ENCODE results near the gene CALML3. TPM values are rescaled to one million over a fixed set of nuclear protein-coding genes. Genes with fewer than 3 reads are reported as not detected.

CALML3 gene
- total and polyA plus RNA-seq, 10 of the 15 experiments (the other 5 are each of a cell fraction or from before 2014, with no cell fraction given), result not detected

DNA sequence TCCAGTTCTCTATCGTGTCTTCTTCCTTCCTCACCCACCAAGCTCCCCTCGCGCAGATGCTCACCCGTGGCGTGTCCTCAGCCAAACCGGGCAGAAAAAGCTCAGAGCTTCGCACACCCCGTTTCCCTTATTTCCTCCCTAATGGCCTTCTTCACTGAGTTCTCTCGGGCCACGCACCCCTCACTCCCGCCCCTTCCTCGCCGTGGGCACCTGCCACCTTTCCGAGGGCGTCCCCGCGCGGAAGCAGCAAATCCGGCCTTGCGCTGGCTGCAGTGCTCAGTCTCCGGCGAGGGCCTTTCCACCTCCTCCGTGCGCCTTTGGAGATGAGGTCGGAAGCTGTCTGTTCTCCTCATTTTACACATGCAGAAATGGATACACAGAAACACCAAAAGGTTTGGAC is 12.4 kb upstream of the CALML3 start:
- no peak overlapping the region for H3K4me2 ChIP-seq (ENCODE audit: control insufficient read depth, insufficient read depth)
- H3K36me3 ChIP-seq (ENCODE audit: control insufficient read depth in 2 of 2, insufficient read depth in 2 of 2, low read length in 1 of 2), result no peaks in the 10 kb centered on the region
- POLR2A ChIA-PET, result no interaction called here
- no peaks in the 10 kb centered on the region for H3K9me3 ChIP-seq (replicated peaks; ENCODE audit: control insufficient read depth, insufficient read depth, low read length)
- in situ Hi-C loops (cut with MboI), result no loop called here
- H4K20me1 ChIP-seq (ENCODE audit: control insufficient read depth, insufficient read depth), result no peaks in the 10 kb centered on the region
- no TSS peak for BruUV-seq (replicated peaks)
- WGBS (ENCODE audit: insufficient coverage, insufficient replicate concordance, low lambda C conversion rate, missing lambda C conversion rate), result 74% methylated on average over 25 of the region's 25 CpGs
- no peak overlapping the region for H3K9ac ChIP-seq (ENCODE audit: control insufficient read depth, insufficient read depth, low read length)
- peaks cover 2 to 4% of the 10 kb centered on the region in 2 experiments; a peak in 3 of 4 replicates for H3K27me3 ChIP-seq (replicated peaks in 1 of 2; ENCODE audit: control insufficient read depth in 2 of 2, insufficient read depth in 2 of 2, low read length in 1 of 2)
- no peaks in the 10 kb centered on the region for H3K4me1 ChIP-seq (ENCODE audit: control insufficient read depth, insufficient read depth, low read length)
- no peaks in the 10 kb centered on the region for H3K79me2 ChIP-seq (ENCODE audit: control insufficient read depth, insufficient read depth, low read length)
- no peak for DNase-seq (ENCODE audit: low read depth, low spot score)
- intact Hi-C loops (cut with micrococcal nuclease; ENCODE audit: unreplicated experiment), result no loop called here
- no peak overlapping the region for H3K27ac ChIP-seq (ENCODE audit: control insufficient read depth, insufficient read depth)
- CTCF ChIA-PET, result interaction anchor here (1.0 kb wide), 1 partner anchor 111 kb away, joined by 3 read pairs; no protein-coding TSS in a partner anchor
- no peak for TF ChIP-seq MXI1 (IDR thresholded peaks at IDR 0.05; ENCODE audit: low read depth, low read length)
- H2AFZ ChIP-seq (ENCODE audit: control insufficient read depth, low read depth, low read length), result no peak overlapping the region
- SMC1A ChIA-PET (ENCODE audit: uncharacterized antibody, unreplicated experiment), result no interaction called here
- no peak for FAIRE-seq
- RAD21 ChIA-PET (ENCODE audit: unreplicated experiment), result no interaction called here
- H3K4me3 ChIP-seq, result no peak overlapping the region
- no peak for ATAC-seq

- Histone ChIP-seq H3K36me3 (ENCODE audit: control insufficient read depth in 2 of 2, insufficient read depth in 2 of 2, low read length in 1 of 2) (no peaks in the 10 kb centered on the region), H3K27ac (ENCODE audit: control insufficient read depth, insufficient read depth) (no peak overlapping the region), H3K4me1 (ENCODE audit: control insufficient read depth, insufficient read depth, low read length) (no peaks in the 10 kb centered on the region), H3K79me2 (ENCODE audit: control insufficient read depth, insufficient read depth, low read length) (no peaks in the 10 kb centered on the region), H3K4me2 (ENCODE audit: control insufficient read depth, insufficient read depth) (no peak overlapping the region), H3K9me3 (replicated peaks; ENCODE audit: control insufficient read depth, insufficient read depth, low read length) (no peaks in the 10 kb centered on the region), H4K20me1 (ENCODE audit: control insufficient read depth, insufficient read depth) (no peaks in the 10 kb centered on the region), H3K9ac (ENCODE audit: control insufficient read depth, insufficient read depth, low read length) (no peak overlapping the region), H2AFZ (ENCODE audit: control insufficient read depth, low read depth, low read length) (no peak overlapping the region), H3K27me3 (replicated peaks in 1 of 2; ENCODE audit: control insufficient read depth in 2 of 2, insufficient read depth in 2 of 2, low read length in 1 of 2) (peaks cover 0 to 4% of the 10 kb centered on the region in 2 experiments; a peak in 2 of 4 replicates), H3K4me3 (no peak overlapping the region)
- ChIA-PET SMC1A (ENCODE audit: uncharacterized antibody, unreplicated experiment) (interaction anchor here (0.6 kb wide), 2 partner anchors 116 to 194 kb away, joined by 3 read pairs; no protein-coding TSS in a partner anchor), CTCF (interaction anchor here (0.6 to 1.0 kb wide), 2 partner anchors 110 to 241 kb away, joined by 3 read pairs; no protein-coding TSS in a partner anchor), RAD21 (ENCODE audit: unreplicated experiment) (no interaction called here), POLR2A (no interaction called here)
- ATAC-seq, result no peak
- no peak for DNase-seq (ENCODE audit: low read depth, low spot score)
- intact Hi-C loops (cut with micrococcal nuclease; ENCODE audit: unreplicated experiment) (no loop called here), in situ Hi-C loops (cut with MboI) (no loop called here)
- no peak for FAIRE-seq
- WGBS (ENCODE audit: insufficient coverage, insufficient replicate concordance, low lambda C conversion rate, missing lambda C conversion rate), result 23% methylated on average over 15 of the region's 15 CpGs
- BruUV-seq (replicated peaks), result no TSS peak
- TF ChIP-seq ATF3 (IDR thresholded peaks at IDR 0.05; ENCODE audit: borderline replicate concordance, extremely low read depth, low read depth, low read length) (no peak), ATF7 (IDR thresholded peaks at IDR 0.05; ENCODE audit: low read depth) (no peak), ZNF384 (IDR thresholded peaks at IDR 0.05; ENCODE audit: borderline replicate concordance, low read depth, low read length) (no peak), SUZ12 (IDR thresholded peaks at IDR 0.05; ENCODE audit: unreplicated experiment) (no peak), ATF2 (IDR thresholded peaks at IDR 0.05; ENCODE audit: low read length) (no peak), YBX1 (IDR thresholded peaks at IDR 0.05) (no peak), POLR2A (IDR thresholded peaks at IDR 0.05; ENCODE audit: low read depth, low read length) (no peak), HDGF (IDR thresholded peaks at IDR 0.05) (no peak), ZZZ3 (IDR thresholded peaks at IDR 0.05; ENCODE audit: control insufficient read depth, insufficient read length, low read depth) (no peak), NFYA (IDR thresholded peaks at IDR 0.05; ENCODE audit: borderline replicate concordance, low read depth, low read length) (no peak), HDAC6 (IDR thresholded peaks at IDR 0.05; ENCODE audit: unreplicated experiment) (no peak), YY1 (IDR thresholded peaks at IDR 0.05; ENCODE audit: low read depth, low read length) (no peak)
- TF ChIP-seq, protein P1, sequence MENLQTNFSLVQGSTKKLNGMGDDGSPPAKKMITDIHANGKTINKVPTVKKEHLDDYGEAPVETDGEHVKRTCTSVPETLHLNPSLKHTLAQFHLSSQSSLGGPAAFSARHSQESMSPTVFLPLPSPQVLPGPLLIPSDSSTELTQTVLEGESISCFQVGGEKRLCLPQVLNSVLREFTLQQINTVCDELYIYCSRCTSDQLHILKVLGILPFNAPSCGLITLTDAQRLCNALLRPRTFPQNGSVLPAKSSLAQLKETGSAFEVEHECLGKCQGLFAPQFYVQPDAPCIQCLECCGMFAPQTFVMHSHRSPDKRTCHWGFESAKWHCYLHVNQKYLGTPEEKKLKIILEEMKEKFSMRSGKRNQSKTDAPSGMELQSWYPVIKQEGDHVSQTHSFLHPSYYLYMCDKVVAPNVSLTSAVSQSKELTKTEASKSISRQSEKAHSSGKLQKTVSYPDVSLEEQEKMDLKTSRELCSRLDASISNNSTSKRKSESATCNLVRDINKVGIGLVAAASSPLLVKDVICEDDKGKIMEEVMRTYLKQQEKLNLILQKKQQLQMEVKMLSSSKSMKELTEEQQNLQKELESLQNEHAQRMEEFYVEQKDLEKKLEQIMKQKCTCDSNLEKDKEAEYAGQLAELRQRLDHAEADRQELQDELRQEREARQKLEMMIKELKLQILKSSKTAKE (IDR thresholded peaks at IDR 0.05; ENCODE audit: low read depth, poor library complexity, severe bottlenecking), result no peak
These were observed 11.7 kb upstream of the CALML3 start for GRCh38 chr10:5512881-5513612.

Measured in GM12878 (cell line).